Posterior vena cava (tissue), 2 donors: ENCODE results near the gene DUS1L. TPM values are rescaled to one million over a fixed set of nuclear protein-coding genes. Genes with fewer than 3 reads are reported as not detected.

Experiments used
- DNase-seq: peaks from one replicate; pipeline ENCODE4 v3.0.0-alpha.2; 2020; ENCODE audit warnings: low spot score
- intact Hi-C, 2 donors: fragments of 100-400 bp; cut with DNase I; formaldehyde crosslinking; loops; one replicate each; pipeline versions ENCODE4 v1.14.1 to v1.14.2; 2022 to 2023
- total RNA-seq, 2 donors: library from RNA; stranded (reverse); fragmentation: NEBNext Ultra II Directional; extraction: Animal tissue kit (Norgen Biotek cat#: 25700); gene quantifications; one replicate each; pipeline ENCODE4 v1.2.1, GENCODE V29; 2021
- donor health status: DM: yes; HTN: yes; CAD: no.
- donor health status: DM: yes; HTN: yes; CAD: no.

Gene DUS1L
- total RNA-seq, 2 donors from 2014 or later: 47.8 to 48.6 TPM

- no peak for DNase-seq
- intact Hi-C loops: loop anchor here in 1 of 2 donors (2.0 kb wide), 1 partner anchor 63 kb away; no protein-coding TSS in a partner anchor
Measured at GRCh38 chr17:82021107-82021899, 44.3 kb downstream of the DUS1L start.

- intact Hi-C loops: loop anchor here (1.0 to 2.0 kb wide), 2 partner anchors 60 to 62 kb away; no protein-coding TSS in a partner anchor
- DNase-seq: no peak
Measured at GRCh38 chr17:82020572-82021106, 45.0 kb downstream of the DUS1L start.

- no peak for DNase-seq
- intact Hi-C loops: loop anchor here (1.0 to 2.0 kb wide), 2 partner anchors 60 to 61 kb away; no protein-coding TSS in a partner anchor
Measured at GRCh38 chr17:82019690-82020571, 45.7 kb downstream of the DUS1L start.

GRCh38 chr17:82018989-82019689, 46.5 kb downstream of the DUS1L start:
- no peak for DNase-seq
- intact Hi-C loops: no loop called here

GRCh38 chr17:82018152-82018988, 47.2 kb downstream of the DUS1L start:
- no peak for DNase-seq
- intact Hi-C loops: no loop called here

- intact Hi-C loops: no loop called here
- no peak for DNase-seq
Measured at GRCh38 chr17:82017612-82018151, 47.9 kb downstream of the DUS1L start.

GRCh38 chr17:82016875-82017459, 48.6 kb downstream of the DUS1L start:
- intact Hi-C loops: no loop called here
- DNase-seq: no peak

- no peak for DNase-seq
- intact Hi-C loops: no loop called here
Measured at GRCh38 chr17:82016061-82016874, 49.3 kb downstream of the DUS1L start.

- intact Hi-C loops: no loop called here
- DNase-seq: no peak
Measured at GRCh38 chr17:82015311-82015971, 50.2 kb downstream of the DUS1L start.

GRCh38 chr17:82014971-82015310, 50.7 kb downstream of the DUS1L start:
- intact Hi-C loops: no loop called here
- no peak for DNase-seq

- intact Hi-C loops: no loop called here
- no peak for DNase-seq
Measured at GRCh38 chr17:82014432-82014831, 51.2 kb downstream of the DUS1L start.

GRCh38 chr17:82013772-82014321, 51.8 kb downstream of the DUS1L start:
- DNase-seq: no peak
- intact Hi-C loops: no loop called here

- DNase-seq: no peak
- intact Hi-C loops: no loop called here
Measured at GRCh38 chr17:82013341-82013740, 52.3 kb downstream of the DUS1L start.

- intact Hi-C loops: no loop called here
- DNase-seq: no peak
Measured at GRCh38 chr17:82012640-82013295, 52.8 kb downstream of the DUS1L start.

- no peak for DNase-seq
- intact Hi-C loops: no loop called here
Measured at GRCh38 chr17:82012261-82012639, 53.4 kb downstream of the DUS1L start.

- intact Hi-C loops: no loop called here
- DNase-seq: no peak
Measured at GRCh38 chr17:82011617-82012187, 53.9 kb downstream of the DUS1L start.
